ENCODE data around the gene N4BP2L1.

N4BP2L1 gene

GRCh38 chr13:32430018-32430747, 2.3 kb upstream of the N4BP2L1 start:
- no peak for DNase-seq

- no peak for DNase-seq
Measured at GRCh38 chr13:32429433-32429909, 1.5 kb upstream of the N4BP2L1 start.

- no peak for DNase-seq
Measured at GRCh38 chr13:32428581-32429432, 877 bp upstream of the N4BP2L1 start.

- peak; percentile 5 for DNase-seq
Measured at GRCh38 chr13:32426990-32427851, 709 bp downstream of the N4BP2L1 start.

GRCh38 chr13:32426191-32426989, 1.5 kb downstream of the N4BP2L1 start:
- DNase-seq, result peak; percentile 63

- DNase-seq, result no peak
Measured at GRCh38 chr13:32425158-32425557, 2.8 kb downstream of the N4BP2L1 start.

- DNase-seq, result no peak
Measured at GRCh38 chr13:32423592-32423991, 4.3 kb downstream of the N4BP2L1 start.

- no peak for DNase-seq
Measured at GRCh38 chr13:32419862-32420261, 8.1 kb downstream of the N4BP2L1 start.

- no peak for DNase-seq
Measured at GRCh38 chr13:32417995-32418394, 9.9 kb downstream of the N4BP2L1 start.

- no peak for DNase-seq
Measured at GRCh38 chr13:32415019-32415418, 12.9 kb downstream of the N4BP2L1 start.

GRCh38 chr13:32414580-32414979, 13.3 kb downstream of the N4BP2L1 start:
- no peak for DNase-seq

- DNase-seq, result no peak
Measured at GRCh38 chr13:32413284-32413683, 14.6 kb downstream of the N4BP2L1 start.

- peak; percentile 12 for DNase-seq
Measured at GRCh38 chr13:32409561-32410421, 18.1 kb downstream of the N4BP2L1 start.

- peak; percentile 40 for DNase-seq
Measured at GRCh38 chr13:32409001-32409313, 19.0 kb downstream of the N4BP2L1 start.

GRCh38 chr13:32408296-32409000, 19.5 kb downstream of the N4BP2L1 start:
- DNase-seq, result peak; percentile 52

GRCh38 chr13:32407854-32408253, 20.1 kb downstream of the N4BP2L1 start:
- DNase-seq, result no peak

GRCh38 chr13:32403108-32403507, 24.8 kb downstream of the N4BP2L1 start:
- DNase-seq, result no peak

- no peak for DNase-seq
Measured at GRCh38 chr13:32391101-32391619, 36.8 kb downstream of the N4BP2L1 start.

GRCh38 chr13:32390484-32390883, 37.4 kb downstream of the N4BP2L1 start:
- DNase-seq, result no peak

- DNase-seq, result no peak
Measured at GRCh38 chr13:32390048-32390447, 37.9 kb downstream of the N4BP2L1 start.

All from DMS153 (cell line).